DMS153 (cell line): ENCODE results near the gene FLOT2.
A peak's percentile ranks its signal among the peaks of the same experiment; 100 is the strongest.
"Not testable (repeated sequence)": the region's sequence is repeated elsewhere in the genome, so short reads cannot be mapped to it uniquely, and the experiment has no call there.

ENCODE experiments used
- DNase-seq: peaks from one replicate; lab custom pipeline; 2025; lab: John Stamatoyannopoulos, UW

Gene FLOT2

GRCh38 chr17:28873839-28874238 lies 23.7 kb downstream of the FLOT2 start:
- no peak for DNase-seq

GRCh38 chr17:28871056-28871579 lies 26.4 kb downstream of the FLOT2 start:
- DNase-seq = no peak

- no peak for DNase-seq
These were observed 30.3 kb downstream of the FLOT2 start for GRCh38 chr17:28867276-28867675.

DNA sequence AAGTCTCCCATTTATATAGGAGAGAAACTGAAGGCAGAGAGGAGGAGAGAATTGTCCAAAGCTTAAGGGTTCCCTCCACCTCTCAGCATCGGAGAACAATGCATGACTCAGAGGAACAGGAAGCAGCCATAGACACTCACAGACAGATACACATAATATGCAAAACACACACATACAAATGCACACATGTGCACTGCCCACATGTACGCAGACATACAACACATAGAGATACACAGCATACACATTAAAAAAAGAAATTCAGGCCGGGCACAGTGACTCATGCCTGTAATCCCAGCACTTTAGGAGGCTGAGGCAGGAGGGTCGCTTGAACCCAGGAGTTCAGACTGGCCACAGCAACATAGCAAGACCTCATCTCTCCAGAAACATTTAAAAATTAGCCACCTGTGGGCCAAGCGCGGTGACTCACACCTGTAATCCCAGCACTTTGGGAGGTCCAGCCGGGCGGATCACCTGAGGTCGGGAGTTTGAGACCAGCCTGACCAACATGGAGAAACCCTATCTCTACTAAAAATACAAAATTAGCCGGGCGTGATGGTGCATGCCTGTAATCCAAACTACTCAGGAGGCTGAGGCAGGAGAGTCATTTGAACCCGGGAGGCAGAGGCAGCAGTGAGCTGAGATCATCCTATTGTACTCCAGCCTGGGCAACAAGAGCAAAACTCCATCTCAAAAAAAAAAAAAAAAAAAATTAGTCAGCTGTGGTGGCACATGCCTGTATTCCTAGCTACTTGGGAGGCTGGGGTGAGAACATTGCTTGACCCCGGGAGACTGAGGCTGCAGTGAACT lies 31.4 kb downstream of the FLOT2 start:
- peak; percentile 2 for DNase-seq

DNA sequence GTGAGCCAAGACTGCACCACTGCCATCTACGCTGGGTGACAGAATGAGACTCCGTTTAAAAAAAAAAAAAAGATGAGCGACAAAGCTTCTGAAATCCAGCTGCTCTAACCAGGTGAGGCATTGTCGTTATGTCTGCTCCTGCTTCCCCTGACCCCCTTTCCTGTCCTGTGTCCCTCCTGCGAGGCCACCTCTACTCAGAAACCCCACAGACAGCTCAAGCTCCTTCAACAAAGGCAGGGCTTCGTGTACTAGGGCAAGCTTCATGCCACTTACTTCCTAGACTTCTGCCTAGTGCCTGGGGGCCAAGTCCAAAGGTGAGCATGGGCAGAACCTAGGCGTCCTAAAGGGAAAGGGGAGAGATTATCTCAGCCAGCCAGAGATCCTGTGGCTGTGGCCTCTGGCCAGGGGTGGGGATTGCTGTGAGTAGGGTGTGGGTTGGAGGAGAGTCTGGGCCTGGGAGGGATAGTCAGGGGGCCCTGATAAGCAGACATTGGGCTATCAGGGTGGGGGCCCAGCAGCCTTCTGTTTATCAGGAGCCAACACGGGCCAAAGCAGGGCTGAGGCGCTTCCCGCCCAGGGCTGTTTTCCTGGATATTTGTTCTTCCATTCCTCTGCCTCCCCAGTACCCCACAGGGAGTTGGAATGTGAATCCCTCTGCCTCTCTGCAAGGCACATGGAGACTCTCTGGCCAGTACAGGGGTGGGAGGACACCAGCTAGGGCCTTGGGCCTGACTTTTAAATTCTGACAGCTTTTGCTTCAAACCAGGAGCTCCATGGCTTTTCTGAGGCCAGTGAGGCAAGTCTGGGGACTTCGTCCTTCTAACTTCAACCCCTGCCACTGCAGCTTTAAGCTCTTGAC lies 32.3 kb downstream of the FLOT2 start:
- DNase-seq = no peak

- DNase-seq = no peak
These were observed 33.6 kb downstream of the FLOT2 start for GRCh38 chr17:28863953-28864352.

GRCh38 chr17:28862561-28862960 lies 35.0 kb downstream of the FLOT2 start:
- DNase-seq = no peak

GRCh38 chr17:28861393-28862203 lies 35.9 kb downstream of the FLOT2 start:
- DNase-seq = no peak

GRCh38 chr17:28860363-28860808 lies 37.1 kb downstream of the FLOT2 start:
- no peak for DNase-seq

GRCh38 chr17:28858801-28859355 lies 38.7 kb downstream of the FLOT2 start:
- no peak for DNase-seq

- DNase-seq = no peak
These were observed 39.4 kb downstream of the FLOT2 start for GRCh38 chr17:28857905-28858800.

DNA sequence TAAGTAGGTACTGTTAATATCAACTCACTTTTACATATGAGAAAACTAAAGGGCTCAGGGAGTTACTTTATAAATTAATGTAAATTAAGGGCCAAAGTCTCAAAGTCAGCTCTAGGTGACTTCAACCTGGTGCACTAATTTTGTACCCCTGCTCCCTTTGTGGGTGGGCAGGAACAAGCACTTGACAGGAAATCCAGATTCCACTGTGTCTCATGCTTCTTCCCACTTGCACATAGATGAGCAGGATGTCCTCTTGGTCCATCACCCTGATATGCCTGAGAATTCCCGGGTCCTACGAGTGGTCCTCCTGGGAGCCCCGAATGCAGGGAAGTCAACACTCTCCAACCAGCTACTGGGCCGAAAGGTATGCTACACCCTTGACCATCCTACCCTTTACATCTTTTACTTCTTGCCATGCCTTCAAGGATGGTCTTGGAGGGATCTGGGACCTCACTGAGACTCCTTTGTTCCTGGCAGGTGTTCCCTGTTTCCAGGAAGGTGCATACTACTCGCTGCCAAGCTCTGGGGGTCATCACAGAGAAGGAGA lies 41.4 kb downstream of the FLOT2 start:
- no peak for DNase-seq

DNA sequence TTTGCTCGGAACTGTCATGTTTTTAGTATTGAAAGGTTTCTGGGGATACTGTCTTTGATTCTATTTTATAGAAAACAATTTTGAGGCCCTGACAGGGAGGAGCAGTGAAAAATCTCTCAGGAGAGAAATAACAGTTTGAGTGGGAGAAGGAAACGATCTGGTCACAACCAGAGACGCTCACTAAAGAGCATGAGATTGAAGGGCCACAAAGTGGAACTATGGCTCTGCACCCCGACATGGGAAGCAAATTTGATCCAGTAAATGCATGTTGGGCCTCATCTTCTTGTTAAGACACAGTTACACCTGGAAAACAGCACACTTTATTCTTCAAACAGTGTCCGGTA lies 42.2 kb downstream of the FLOT2 start:
- no peak for DNase-seq

DNA sequence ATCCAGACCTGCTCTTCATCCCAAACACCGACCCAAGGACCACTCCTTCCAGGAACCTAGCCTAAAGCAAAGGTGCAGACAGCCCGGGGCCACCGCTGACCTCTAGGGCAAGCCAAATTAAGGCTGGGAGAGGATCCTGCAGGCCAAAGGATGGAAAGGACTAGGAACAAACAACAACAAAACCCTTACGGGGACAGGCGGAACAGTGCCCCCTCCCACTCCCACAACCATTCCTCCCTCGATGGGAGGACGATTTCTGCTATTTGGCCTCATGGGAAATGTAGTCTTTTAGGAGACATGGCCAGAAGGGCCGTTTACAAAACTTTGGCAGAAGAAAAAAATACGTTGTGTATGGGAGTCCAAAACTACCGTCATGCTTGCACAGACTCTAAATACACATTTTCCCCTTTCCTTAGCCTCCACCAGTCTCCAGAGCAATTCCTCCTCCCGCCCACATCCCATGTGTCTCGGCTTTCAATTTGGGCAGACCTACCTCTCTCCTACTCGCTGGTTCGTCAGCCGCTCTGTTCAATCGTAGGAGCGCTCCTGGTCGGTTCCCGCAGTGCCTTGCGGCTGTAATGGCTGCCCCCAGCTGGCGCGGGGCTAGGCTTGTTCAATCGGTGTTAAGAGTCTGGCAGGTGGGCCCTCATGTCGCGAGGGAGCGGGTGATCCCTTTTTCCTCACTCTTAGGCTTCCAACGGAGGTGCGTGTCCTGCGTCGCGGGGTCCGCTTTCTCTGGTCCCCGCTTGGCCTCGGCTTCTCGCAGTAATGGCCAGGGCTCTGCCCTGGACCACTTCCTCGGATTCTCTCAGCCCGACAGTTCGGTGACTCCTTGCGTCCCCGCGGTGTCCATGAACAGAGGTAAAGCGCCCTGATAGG lies 42.8 kb downstream of the FLOT2 start, which contains the start of gene ERAL1:
TSS of gene ERAL1 (plus strand) at position 560 of the 879 bp plus-strand sequence. CDS start at position 579, 19 bp downstream.
- peak; percentile 77 for DNase-seq

DNA sequence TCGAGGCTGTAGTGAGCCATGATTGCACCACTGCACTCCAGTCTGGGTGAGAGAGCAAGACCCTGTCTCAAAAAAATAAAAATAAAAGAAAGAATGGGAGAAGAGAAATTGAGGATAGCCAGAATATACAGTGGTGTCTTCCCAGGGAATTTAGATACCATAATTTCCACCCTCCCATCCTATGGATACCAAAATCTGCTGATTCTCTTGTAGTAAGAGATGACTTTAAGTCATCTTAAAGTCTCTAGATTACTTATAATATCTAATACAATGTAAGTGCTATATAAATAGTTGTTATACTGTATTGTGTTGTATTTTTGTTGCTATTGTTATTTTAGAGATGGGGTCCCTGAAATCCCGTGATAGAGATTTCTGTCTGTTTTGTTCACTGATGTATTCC lies 44.2 kb downstream of the FLOT2 start:
- DNase-seq = no peak

- no peak for DNase-seq
These were observed 48.3 kb downstream of the FLOT2 start for GRCh38 chr17:28849281-28849680.

DNA sequence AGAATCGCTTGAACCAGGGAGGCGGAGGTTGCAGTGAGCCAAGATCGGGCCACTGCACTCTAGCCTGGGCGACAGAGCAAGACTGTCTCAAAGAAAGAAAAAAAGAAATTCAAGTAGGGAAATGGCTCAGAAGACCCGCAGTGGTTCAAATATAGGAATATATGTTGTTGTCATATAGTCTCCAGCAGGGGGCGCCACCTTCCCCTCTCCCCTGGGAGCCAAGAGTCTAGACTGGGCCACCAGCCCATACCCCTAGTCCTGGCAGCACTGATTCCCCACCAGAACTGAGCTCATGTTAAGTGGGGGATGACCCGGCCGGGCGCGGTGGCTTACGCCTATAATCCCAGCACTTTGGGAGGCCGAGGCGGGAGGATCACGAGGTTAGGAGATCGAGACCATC lies 48.9 kb downstream of the FLOT2 start:
- DNase-seq = not testable (repeated sequence)

DNA sequence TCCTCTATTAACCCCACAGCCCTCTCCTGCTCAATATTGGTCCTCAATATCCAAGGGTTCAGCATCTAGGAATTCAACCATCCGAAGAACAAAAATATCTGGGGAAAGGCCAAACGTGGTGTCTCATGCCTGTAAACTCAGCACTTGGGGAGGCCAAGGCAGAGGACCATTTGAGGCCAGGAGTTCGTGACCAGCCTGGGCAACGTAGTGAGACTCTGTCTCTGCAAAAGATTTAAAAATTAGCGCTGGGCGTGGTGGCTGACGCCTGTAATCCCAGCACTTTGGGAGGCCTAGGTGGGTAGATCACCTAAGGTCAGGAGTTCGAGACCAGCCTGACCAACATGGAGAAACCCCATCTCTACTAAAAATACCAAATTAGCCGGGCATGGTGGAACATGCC lies 50.8 kb downstream of the FLOT2 start:
- not testable (repeated sequence) for DNase-seq

- DNase-seq = no peak
These were observed 51.3 kb downstream of the FLOT2 start for GRCh38 chr17:28846231-28846630.
